GM19467 (cell line): ENCODE results near the gene IFITM5.

Source experiments
- ATAC-seq: cut with Tn5 transposase; IDR thresholded peaks from one replicate; pipeline ENCODE4 v1.9.1; 2021; ENCODE audit warnings: mild to moderate bottlenecking, moderate library complexity; ENCODE audit not compliant: unreplicated experiment

IFITM5 gene

GRCh38 chr11:285021-285893 lies 14.1 kb downstream of the IFITM5 start:
- no peak for ATAC-seq

DNA sequence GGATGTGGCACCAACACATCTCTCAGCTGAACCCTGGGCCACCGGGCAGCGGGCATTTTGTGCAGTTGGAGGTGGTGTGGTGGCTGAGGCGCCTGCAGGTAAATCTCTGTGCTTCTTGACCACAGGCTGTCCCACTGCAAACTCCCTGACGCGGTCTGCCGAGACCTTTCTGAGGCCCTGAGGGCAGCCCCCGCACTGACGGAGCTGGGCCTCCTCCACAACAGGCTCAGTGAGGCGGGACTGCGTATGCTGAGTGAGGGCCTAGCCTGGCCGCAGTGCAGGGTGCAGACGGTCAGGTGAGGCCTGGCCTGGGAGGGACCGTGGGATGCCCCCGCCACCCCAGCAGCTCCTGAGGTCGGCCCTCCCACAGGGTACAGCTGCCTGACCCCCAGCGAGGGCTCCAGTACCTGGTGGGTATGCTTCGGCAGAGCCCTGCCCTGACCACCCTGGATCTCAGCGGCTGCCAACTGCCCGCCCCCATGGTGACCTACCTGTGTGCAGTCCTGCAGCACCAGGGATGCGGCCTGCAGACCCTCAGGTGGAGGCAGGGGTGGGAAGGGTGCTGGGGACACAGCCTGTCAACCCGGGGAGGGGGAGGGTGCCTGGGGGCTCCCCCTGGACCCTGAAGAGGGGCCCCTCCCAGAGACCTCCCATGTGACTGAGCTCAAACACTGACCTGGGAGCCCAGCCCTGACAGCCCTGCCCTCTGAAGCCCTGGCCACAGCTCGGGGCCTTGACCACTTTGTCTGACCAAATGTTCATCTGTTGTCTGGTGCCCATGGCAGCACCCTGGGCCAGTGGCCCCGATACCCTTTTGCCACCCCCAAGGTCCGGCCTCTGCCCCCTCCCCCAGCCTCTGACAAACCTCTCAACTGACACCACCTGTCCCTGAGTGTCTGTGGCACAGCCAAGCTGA lies 15.0 kb downstream of the IFITM5 start:
- no peak for ATAC-seq

GRCh38 chr11:283405-284104 lies 15.8 kb downstream of the IFITM5 start:
- no peak for ATAC-seq

DNA sequence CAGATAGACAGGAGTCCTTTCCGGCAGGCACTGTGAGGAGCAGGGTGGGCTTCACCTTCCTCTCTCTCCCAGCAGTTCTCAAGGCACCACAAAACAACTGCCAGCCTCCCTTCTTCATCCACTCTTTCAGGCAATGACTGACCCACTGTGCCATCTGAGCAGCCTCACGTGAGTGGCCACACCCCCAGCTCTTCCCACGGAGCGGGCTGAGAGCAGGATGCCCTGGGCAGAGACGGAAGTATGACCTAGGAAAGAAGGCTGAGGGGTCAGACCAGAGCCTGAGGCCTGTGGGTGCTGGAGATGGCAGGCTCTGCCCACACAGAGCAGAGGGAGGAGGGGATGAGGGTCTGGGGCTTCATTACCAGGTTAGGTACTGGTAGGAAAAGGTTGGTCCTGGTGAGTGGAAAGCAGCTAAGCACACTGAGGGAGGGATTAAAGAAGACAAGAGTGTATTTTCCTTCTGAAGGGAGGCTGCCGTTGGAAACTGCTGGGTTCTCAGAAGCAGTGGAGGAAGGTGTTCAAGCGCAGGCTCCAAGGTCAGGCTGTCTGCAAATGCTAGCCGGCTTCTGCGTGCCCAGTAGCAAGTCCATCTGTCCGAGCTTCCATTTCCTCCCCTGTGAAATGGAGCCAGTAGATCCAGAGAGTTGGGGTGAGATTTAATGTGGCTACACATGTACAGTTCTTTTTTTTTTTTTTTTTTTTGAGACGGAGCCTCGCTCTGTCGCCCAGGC lies 16.5 kb downstream of the IFITM5 start:
- ATAC-seq: no peak

GRCh38 chr11:282171-282570 lies 17.2 kb downstream of the IFITM5 start:
- no peak for ATAC-seq

- ATAC-seq: no peak
Measured at GRCh38 chr11:281486-282161, 17.7 kb downstream of the IFITM5 start.

- ATAC-seq: no peak
Measured at GRCh38 chr11:280706-281485, 18.4 kb downstream of the IFITM5 start.

GRCh38 chr11:279966-280705 lies 19.2 kb downstream of the IFITM5 start:
- ATAC-seq: no peak

DNA sequence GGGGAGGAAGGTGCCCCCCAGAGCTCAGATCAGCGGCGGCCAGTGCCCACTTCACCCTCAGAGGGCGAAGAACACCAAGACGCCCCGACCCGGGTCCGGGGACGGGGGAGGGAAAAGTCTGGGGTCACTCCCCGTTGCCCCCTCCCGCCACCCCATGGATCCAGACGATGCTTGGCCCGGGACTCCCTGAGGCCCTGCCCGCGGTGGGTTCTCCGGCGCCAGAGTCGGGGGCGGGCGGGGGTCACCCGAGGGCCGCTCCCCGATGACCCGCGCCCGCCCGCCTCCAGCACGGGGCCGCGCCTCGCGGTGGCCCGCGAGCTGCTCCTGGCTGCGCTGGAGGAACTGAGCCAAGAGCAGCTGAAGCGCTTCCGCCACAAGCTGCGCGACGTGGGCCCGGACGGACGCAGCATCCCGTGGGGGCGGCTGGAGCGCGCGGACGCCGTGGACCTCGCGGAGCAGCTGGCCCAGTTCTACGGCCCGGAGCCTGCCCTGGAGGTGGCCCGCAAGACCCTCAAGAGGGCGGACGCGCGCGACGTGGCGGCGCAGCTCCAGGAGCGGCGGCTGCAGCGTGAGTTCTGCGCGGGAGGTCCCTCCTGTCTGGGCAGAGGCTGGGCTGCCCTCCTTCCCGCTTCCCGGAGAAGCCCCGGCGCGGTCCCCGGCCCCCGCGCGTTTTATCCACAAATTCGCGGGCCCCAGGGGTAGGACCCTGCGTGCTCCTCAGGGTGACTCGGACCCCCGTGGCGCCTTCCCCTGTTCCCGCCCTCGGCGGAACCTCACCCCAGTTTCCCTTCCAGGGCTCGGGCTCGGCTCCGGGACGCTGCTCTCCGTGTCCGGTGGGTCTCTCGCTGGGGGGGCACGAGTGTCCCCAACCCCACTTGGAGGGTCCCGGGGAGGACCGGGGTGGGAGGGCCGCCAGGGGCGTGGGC lies 20.0 kb downstream of the IFITM5 start:
- no peak for ATAC-seq

DNA sequence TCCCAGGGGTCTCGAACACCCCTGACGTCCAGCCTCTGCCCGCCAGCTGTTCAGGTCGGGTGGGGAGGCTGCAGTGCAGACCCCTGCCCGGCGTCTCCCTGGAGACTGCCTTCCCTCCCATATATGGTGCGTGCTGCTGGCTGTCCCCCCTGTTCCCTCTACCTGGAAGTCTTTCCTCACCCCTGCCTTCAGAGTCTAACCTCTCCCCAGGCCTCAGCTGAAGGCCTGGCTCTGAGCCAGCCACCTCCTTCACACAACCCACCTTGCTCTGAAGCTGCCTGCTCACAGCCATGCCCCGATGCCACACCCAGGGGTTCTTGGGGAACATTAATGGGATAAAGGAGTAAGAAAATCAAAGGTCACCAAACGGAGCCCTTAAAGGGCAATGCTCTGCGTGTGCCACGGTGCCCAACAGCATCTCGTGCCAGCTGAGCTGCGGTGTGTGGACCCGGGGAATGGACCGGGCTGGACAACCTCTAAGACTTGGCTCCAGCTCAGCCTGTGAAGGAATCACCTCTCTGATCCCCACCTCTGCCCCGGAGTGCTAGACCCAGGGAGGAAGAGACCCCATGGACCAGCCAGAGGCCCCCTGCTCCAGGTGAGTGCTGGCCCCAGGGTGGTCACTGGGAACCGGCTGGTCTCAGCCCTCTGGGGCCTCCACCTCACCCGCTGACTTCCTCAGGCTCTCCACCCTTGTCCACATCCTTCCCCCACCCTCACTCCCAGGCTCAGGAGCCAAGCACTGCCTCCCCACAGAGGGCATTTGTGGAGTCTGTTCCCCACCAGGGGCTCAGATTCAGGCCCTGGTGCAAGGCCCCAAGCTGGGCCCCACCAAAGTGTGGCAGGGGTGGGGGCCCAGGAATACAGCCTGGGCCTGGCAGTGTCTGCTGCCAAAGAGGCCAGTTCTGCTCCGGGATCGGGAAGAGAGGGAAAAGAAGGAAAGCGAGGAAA lies 21.1 kb downstream of the IFITM5 start, which contains the start of gene NLRP6:
Gene NLRP6, plus strand, starts transcription at position 407 of the 951 bp plus-strand sequence. Its CDS starts 163 bp downstream, at position 570.
- no peak for ATAC-seq

GRCh38 chr11:276219-276618 lies 23.1 kb downstream of the IFITM5 start:
- ATAC-seq: no peak

DNA sequence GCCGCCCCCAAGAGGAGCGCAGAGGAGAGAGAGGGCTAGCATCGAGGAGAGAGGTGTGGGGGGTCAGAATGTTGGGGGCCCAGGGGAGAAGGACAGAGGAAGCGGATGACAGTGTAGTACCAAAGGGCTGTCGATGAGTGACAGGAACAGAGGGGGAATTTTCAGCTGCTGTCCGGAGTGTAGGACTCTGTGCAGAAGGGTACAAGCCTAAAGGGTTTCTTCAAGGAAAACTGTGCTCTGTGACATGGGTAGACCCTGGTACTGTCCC lies 26.5 kb downstream of the IFITM5 start:
- ATAC-seq: no peak

GRCh38 chr11:272195-272930 lies 27.0 kb downstream of the IFITM5 start:
- ATAC-seq: no peak

DNA sequence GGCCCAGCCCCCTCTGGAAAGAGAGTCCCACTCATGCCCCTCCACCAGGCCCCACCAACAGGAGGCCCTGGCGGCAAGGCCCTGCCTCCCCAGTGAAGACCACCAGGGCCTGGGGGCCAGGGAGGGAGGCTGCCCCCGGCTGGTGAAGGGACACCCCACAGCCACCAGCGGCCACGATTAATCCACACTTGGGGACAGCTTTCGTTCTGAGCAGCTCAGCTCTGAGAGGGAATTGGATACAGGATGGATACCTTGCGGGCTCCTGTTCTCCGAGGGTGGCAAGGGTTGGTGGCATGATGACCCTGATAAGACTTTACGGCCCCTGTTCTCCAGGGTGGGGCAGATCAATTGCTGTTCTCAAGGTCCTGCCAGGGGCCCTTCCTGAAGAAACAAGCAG lies 28.0 kb downstream of the IFITM5 start:
- ATAC-seq: no peak

DNA sequence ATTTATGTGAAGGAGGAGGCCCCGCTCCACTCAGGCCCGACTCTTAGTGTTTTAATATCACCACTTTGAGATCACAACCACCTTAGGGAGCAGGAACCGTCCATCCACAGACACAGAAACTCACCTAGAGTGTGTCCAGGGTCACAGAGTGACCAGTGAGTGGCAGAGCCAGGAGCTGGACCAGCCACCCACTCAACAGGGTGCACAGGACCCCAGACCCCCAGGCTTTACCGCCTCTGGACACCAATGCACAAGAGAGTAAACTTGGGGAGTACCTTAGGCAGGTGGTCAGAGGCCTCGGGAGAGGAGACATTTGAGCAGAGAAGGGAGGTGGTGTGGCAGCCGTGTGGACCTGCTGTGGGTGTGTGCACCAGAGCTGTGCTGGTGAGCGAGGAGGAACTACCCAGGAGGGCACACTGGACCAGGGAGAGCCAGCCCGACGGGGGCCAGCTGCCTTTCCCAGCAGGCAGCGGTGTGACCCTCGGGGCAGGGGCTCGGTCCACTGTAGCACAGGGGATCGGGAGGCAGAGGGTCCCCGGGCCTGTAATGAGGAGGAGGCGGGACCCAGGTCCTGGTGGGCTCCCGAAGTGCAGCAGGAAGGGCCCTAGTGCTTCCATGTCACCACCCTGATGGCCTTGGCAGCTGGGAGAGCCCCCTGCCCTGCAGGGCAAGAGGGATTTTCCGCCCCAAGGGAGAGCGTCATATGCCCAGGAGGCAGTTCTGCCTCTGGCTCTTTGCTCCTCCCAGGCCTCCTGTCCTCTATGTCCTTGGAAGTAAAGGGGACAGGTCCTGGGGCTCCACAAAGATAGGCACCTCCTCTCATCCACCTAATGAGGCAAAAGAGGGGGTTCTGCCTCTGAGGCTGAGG lies 28.6 kb downstream of the IFITM5 start:
- ATAC-seq: no peak
